Left ventricle myocardium inferior (tissue), 1 donor: ENCODE measurements around the gene DLG2. TPM values are rescaled to one million over a fixed set of nuclear protein-coding genes. Genes with fewer than 3 reads are reported as not detected.

Source experiments
- DNase-seq: peaks from one replicate; pipeline ENCODE4 v3.0.0-alpha.2; 2020
- H3K27ac ChIP-seq: fragments of 200-600 bp; replicated peaks from 2 replicates; pipeline ENCODE4 v1.8.0; 2021
- H3K27me3 ChIP-seq: fragments of 200-600 bp; 2 replicates; pipeline ENCODE4 v1.8.0; 2021; ENCODE audit warnings: low read depth
- H3K36me3 ChIP-seq: fragments of 200-600 bp; 2 replicates; pipeline ENCODE4 v1.8.0; 2021
- H3K4me1 ChIP-seq: fragments of 200-600 bp; 2 replicates; pipeline ENCODE4 v1.8.0; 2021
- H3K4me3 ChIP-seq: fragments of 200-600 bp; 2 replicates; pipeline ENCODE4 v1.8.0; 2021; ENCODE audit warnings: mild to moderate bottlenecking, moderate library complexity
- H3K9me3 ChIP-seq: fragments of 200-600 bp; replicated peaks from 2 replicates; pipeline ENCODE4 v1.8.0; 2021
- CTCF ChIP-seq: fragments of 200-600 bp; IDR thresholded peaks from 2 replicates; pipeline ENCODE4 v1.8.0; 2021; ENCODE audit warnings: antibody characterized with exemption, mild to moderate bottlenecking, borderline replicate concordance
- intact Hi-C: fragments of 100-400 bp; cut with micrococcal nuclease; formaldehyde crosslinking; loops from one replicate; pipeline ENCODE4 v1.11.0; 2022
- total RNA-seq: library from RNA; stranded (reverse); fragmentation: NEBNext Ultra II Directional; extraction: Animal tissue kit (Norgen Biotek cat#: 25700); gene quantifications from one replicate; pipeline ENCODE4 v1.2.1, GENCODE V29; 2021
- donor health status: DM: no; HTN: yes; CAD: no; lungs with severe emphysema.

Gene DLG2
- total RNA-seq, 1 donor from 2014 or later = 6.5 TPM

GRCh38 chr11:83852775-83853442 lies 1774.2 kb downstream of the DLG2 start:
- no peak for TF ChIP-seq CTCF

GRCh38 chr11:83852012-83852411 lies 1775.1 kb downstream of the DLG2 start:
- Histone ChIP-seq H3K27me3 (no peaks in the 10 kb centered on the region), H3K9me3 (peaks cover 9% of the 10 kb centered on the region), H3K27ac (no peak overlapping the region), H3K4me3 (no peak overlapping the region), H3K4me1 (no peaks in the 10 kb centered on the region), H3K36me3 (no peaks in the 10 kb centered on the region)
- no peak for DNase-seq
- no peak for TF ChIP-seq CTCF
- intact Hi-C loops = no loop called here

More at GRCh38 chr11:83852775-83853442, 1774.2 kb downstream of the DLG2 start:
- no peaks in the 10 kb centered on the region for H3K4me1 ChIP-seq
- H3K9me3 ChIP-seq = peaks cover 18% of the 10 kb centered on the region
- intact Hi-C loops = no loop called here
- no peaks in the 10 kb centered on the region for H3K27me3 ChIP-seq
- no peaks in the 10 kb centered on the region for H3K36me3 ChIP-seq
- H3K4me3 ChIP-seq = no peak overlapping the region
- no peak for DNase-seq
- H3K27ac ChIP-seq = no peak overlapping the region

GRCh38 chr11:83847467-83848034 lies 1779.6 kb downstream of the DLG2 start:
- intact Hi-C loops = no loop called here
- no peak for TF ChIP-seq CTCF
- no peaks in the 10 kb centered on the region for H3K9me3 ChIP-seq
- DNase-seq = no peak
- H3K36me3 ChIP-seq = no peaks in the 10 kb centered on the region
- no peak overlapping the region for H3K4me3 ChIP-seq
- H3K27ac ChIP-seq = no peak overlapping the region
- H3K4me1 ChIP-seq = no peaks in the 10 kb centered on the region
- no peaks in the 10 kb centered on the region for H3K27me3 ChIP-seq

- no peak overlapping the region for H3K4me3 ChIP-seq
- no peak for DNase-seq
- no peaks in the 10 kb centered on the region for H3K9me3 ChIP-seq
- H3K36me3 ChIP-seq = no peaks in the 10 kb centered on the region
- no peaks in the 10 kb centered on the region for H3K27me3 ChIP-seq
- H3K27ac ChIP-seq = no peak overlapping the region
- no peaks in the 10 kb centered on the region for H3K4me1 ChIP-seq
- no peak for TF ChIP-seq CTCF
- intact Hi-C loops = no loop called here
Observed at GRCh38 chr11:83845797-83846196, 1781.3 kb downstream of the DLG2 start.

- TF ChIP-seq CTCF = no peak
- no peak overlapping the region for H3K27ac ChIP-seq
- H3K9me3 ChIP-seq = no peaks in the 10 kb centered on the region
- no peak for DNase-seq
- no peak overlapping the region for H3K4me3 ChIP-seq
- H3K4me1 ChIP-seq = no peaks in the 10 kb centered on the region
- intact Hi-C loops = no loop called here
- no peaks in the 10 kb centered on the region for H3K36me3 ChIP-seq
- no peaks in the 10 kb centered on the region for H3K27me3 ChIP-seq
Observed at GRCh38 chr11:83840326-83840725, 1786.8 kb downstream of the DLG2 start.
